Activated naive CD4-positive, alpha-beta T cell treated with anti-CD3 and anti-CD28 coated beads, Interleukin-2, amount 10 ng/mL, durations not matched to agents 7 days and 5 days (primary cell): ENCODE results near the gene PPP2R3B.
"Not testable (repeated sequence)": the region's sequence is repeated elsewhere in the genome, so short reads cannot be mapped to it uniquely, and the experiment has no call there.

Experiments used
- CTCF ChIA-PET: fragments of 350-600 bp; sonication (Branson Sonifier 250); formaldehyde crosslinking; loops from one replicate; lab custom pipeline; 2021; ENCODE audit warnings: antibody characterized with exemption; lab: Charles Lee
- DNase-seq: peaks from one replicate; pipeline ENCODE4 v3.0.0-alpha.2; 2020
- H3K27ac Mint-ChIP-seq: one replicate; pipeline ENCODE4 v1.8.0; 2021; ENCODE audit warnings: mild to moderate bottlenecking, moderate library complexity, mixed read lengths
- H3K27me3 Mint-ChIP-seq: one replicate; pipeline ENCODE4 v1.8.0; 2021; ENCODE audit warnings: mild to moderate bottlenecking, mixed read lengths
- H3K36me3 Mint-ChIP-seq: one replicate; pipeline ENCODE4 v1.8.0; 2021; ENCODE audit warnings: mixed read lengths
- H3K4me1 Mint-ChIP-seq: one replicate; pipeline ENCODE4 v1.8.0; 2021; ENCODE audit warnings: mixed read lengths
- H3K4me3 Mint-ChIP-seq: one replicate; pipeline ENCODE4 v1.8.0; 2021; ENCODE audit warnings: mild to moderate bottlenecking, moderate library complexity, mixed read lengths
- H3K9me3 Mint-ChIP-seq: one replicate; pipeline ENCODE4 v1.8.0; 2021; ENCODE audit warnings: mixed read lengths

PPP2R3B gene

GRCh38 chrX:356385-357034 is 30.2 kb downstream of the PPP2R3B start:
- H3K27me3 Mint-ChIP-seq: no peaks in the 10 kb centered on the region
- peak overlapping the region; percentile 91 for H3K27ac Mint-ChIP-seq
- peaks cover 27% of the 10 kb centered on the region for H3K4me1 Mint-ChIP-seq
- peaks cover 49% of the 10 kb centered on the region for H3K36me3 Mint-ChIP-seq
- no peak for DNase-seq
- H3K9me3 Mint-ChIP-seq: peaks cover 29% of the 10 kb centered on the region
- CTCF ChIA-PET: no interaction called here
- H3K4me3 Mint-ChIP-seq: no peak overlapping the region

- H3K4me3 Mint-ChIP-seq: no peak overlapping the region
- CTCF ChIA-PET: no interaction called here
- H3K27me3 Mint-ChIP-seq: no peaks in the 10 kb centered on the region
- DNase-seq: no peak
- peaks cover 39% of the 10 kb centered on the region for H3K36me3 Mint-ChIP-seq
- H3K9me3 Mint-ChIP-seq: peaks cover 22% of the 10 kb centered on the region
- peaks cover 27% of the 10 kb centered on the region for H3K4me1 Mint-ChIP-seq
- peak overlapping the region; percentile 78 for H3K27ac Mint-ChIP-seq
Observed at GRCh38 chrX:355329-356050, 31.2 kb downstream of the PPP2R3B start.

- Mint-ChIP-seq H3K4me1 (peaks cover 27% of the 10 kb centered on the region), H3K27me3 (no peaks in the 10 kb centered on the region), H3K27ac (no peak overlapping the region), H3K9me3 (peaks cover 11% of the 10 kb centered on the region), H3K36me3 (peaks cover 27% of the 10 kb centered on the region), H3K4me3 (no peak overlapping the region)
- CTCF ChIA-PET: no interaction called here
- no peak for DNase-seq
Observed at GRCh38 chrX:353566-354535, 32.9 kb downstream of the PPP2R3B start.

- CTCF ChIA-PET: no interaction called here
- H3K4me3 Mint-ChIP-seq: no peak overlapping the region
- H3K27me3 Mint-ChIP-seq: no peaks in the 10 kb centered on the region
- DNase-seq: no peak
- H3K4me1 Mint-ChIP-seq: peaks cover 24% of the 10 kb centered on the region
- H3K36me3 Mint-ChIP-seq: peaks cover 23% of the 10 kb centered on the region
- no peak overlapping the region for H3K27ac Mint-ChIP-seq
- H3K9me3 Mint-ChIP-seq: peaks cover 7% of the 10 kb centered on the region
Observed at GRCh38 chrX:352582-353314, 34.0 kb downstream of the PPP2R3B start.

- H3K36me3 Mint-ChIP-seq: peaks cover 19% of the 10 kb centered on the region
- H3K4me1 Mint-ChIP-seq: peaks cover 19% of the 10 kb centered on the region
- H3K4me3 Mint-ChIP-seq: no peak overlapping the region
- H3K27ac Mint-ChIP-seq: no peak overlapping the region
- CTCF ChIA-PET: no interaction called here
- DNase-seq: no peak
- peaks cover 1% of the 10 kb centered on the region for H3K9me3 Mint-ChIP-seq
- no peaks in the 10 kb centered on the region for H3K27me3 Mint-ChIP-seq
Observed at GRCh38 chrX:352181-352580, 34.5 kb downstream of the PPP2R3B start.

- Mint-ChIP-seq H3K27ac (no peak overlapping the region), H3K4me1 (peaks cover 14% of the 10 kb centered on the region), H3K36me3 (peaks cover 18% of the 10 kb centered on the region), H3K27me3 (no peaks in the 10 kb centered on the region), H3K4me3 (no peak overlapping the region), H3K9me3 (no peaks in the 10 kb centered on the region)
- CTCF ChIA-PET: no interaction called here
- no peak for DNase-seq
Observed at GRCh38 chrX:351736-352135, 35.0 kb downstream of the PPP2R3B start.

GRCh38 chrX:351324-351641 is 35.4 kb downstream of the PPP2R3B start:
- H3K27ac Mint-ChIP-seq, H3K9me3 Mint-ChIP-seq, H3K4me1 Mint-ChIP-seq, CTCF ChIA-PET, H3K4me3 Mint-ChIP-seq, H3K27me3 Mint-ChIP-seq, DNase-seq: not testable (repeated sequence)
- H3K36me3 Mint-ChIP-seq: peaks cover 17% of the 10 kb centered on the region

- DNase-seq: no peak
- no peak overlapping the region for H3K4me3 Mint-ChIP-seq
- H3K4me1 Mint-ChIP-seq: peaks cover 6% of the 10 kb centered on the region
- H3K36me3 Mint-ChIP-seq: peaks cover 15% of the 10 kb centered on the region
- H3K27ac Mint-ChIP-seq: no peak overlapping the region
- CTCF ChIA-PET: no interaction called here
- no peaks in the 10 kb centered on the region for H3K27me3 Mint-ChIP-seq
- no peaks in the 10 kb centered on the region for H3K9me3 Mint-ChIP-seq
Observed at GRCh38 chrX:350534-351323, 36.0 kb downstream of the PPP2R3B start.

GRCh38 chrX:350148-350533 is 36.6 kb downstream of the PPP2R3B start:
- Mint-ChIP-seq H3K36me3 (peaks cover 15% of the 10 kb centered on the region), H3K27me3 (no peaks in the 10 kb centered on the region), H3K9me3 (no peaks in the 10 kb centered on the region), H3K4me3 (no peak overlapping the region), H3K27ac (no peak overlapping the region), H3K4me1 (peaks cover 2% of the 10 kb centered on the region)
- no peak for DNase-seq
- CTCF ChIA-PET: no interaction called here

GRCh38 chrX:349702-350101 is 37.0 kb downstream of the PPP2R3B start:
- H3K4me1 Mint-ChIP-seq: no peaks in the 10 kb centered on the region
- no peaks in the 10 kb centered on the region for H3K9me3 Mint-ChIP-seq
- DNase-seq: no peak
- no peak overlapping the region for H3K27ac Mint-ChIP-seq
- H3K36me3 Mint-ChIP-seq: peaks cover 18% of the 10 kb centered on the region
- no peak overlapping the region for H3K4me3 Mint-ChIP-seq
- CTCF ChIA-PET: no interaction called here
- no peaks in the 10 kb centered on the region for H3K27me3 Mint-ChIP-seq

- H3K36me3 Mint-ChIP-seq: peaks cover 21% of the 10 kb centered on the region
- no peaks in the 10 kb centered on the region for H3K4me1 Mint-ChIP-seq
- CTCF ChIA-PET: no interaction called here
- H3K27me3 Mint-ChIP-seq: no peaks in the 10 kb centered on the region
- H3K27ac Mint-ChIP-seq: no peak overlapping the region
- no peak for DNase-seq
- no peak overlapping the region for H3K4me3 Mint-ChIP-seq
- no peaks in the 10 kb centered on the region for H3K9me3 Mint-ChIP-seq
Observed at GRCh38 chrX:349196-349595, 37.5 kb downstream of the PPP2R3B start.

GRCh38 chrX:348461-349117 is 38.1 kb downstream of the PPP2R3B start:
- no peaks in the 10 kb centered on the region for H3K9me3 Mint-ChIP-seq

More at GRCh38 chrX:348461-349117, 38.1 kb downstream of the PPP2R3B start:
- no peak for DNase-seq
- H3K4me1 Mint-ChIP-seq: no peaks in the 10 kb centered on the region
- no peaks in the 10 kb centered on the region for H3K27me3 Mint-ChIP-seq
- H3K36me3 Mint-ChIP-seq: peaks cover 21% of the 10 kb centered on the region
- CTCF ChIA-PET: no interaction called here
- H3K4me3 Mint-ChIP-seq: no peak overlapping the region
- H3K27ac Mint-ChIP-seq: no peak overlapping the region
